CD4-positive, alpha-beta T cell (primary cell): ENCODE data around the gene NOMO2. TPM values are rescaled to one million over a fixed set of nuclear protein-coding genes. Genes with fewer than 3 reads are reported as not detected.
"Not testable (repeated sequence)": the region's sequence is repeated elsewhere in the genome, so short reads cannot be mapped to it uniquely, and the experiment has no call there.

ENCODE experiments used
- ATAC-seq: fragments of 200-7000 bp; cut with Tn5 transposase; one replicate; pipeline ENCODE4 v1.10.0; 2022; ENCODE audit warnings: mild to moderate bottlenecking; ENCODE audit not compliant: poor library complexity
- CTCF ChIA-PET: fragments of 350-600 bp; sonication (Branson Sonifier 250); formaldehyde crosslinking; loops from one replicate; lab custom pipeline; 2021; ENCODE audit warnings: antibody characterized with exemption, inconsistent platforms; lab: Charles Lee
- POLR2A ChIA-PET: fragments of 350-600 bp; sonication (Branson Sonifier 250); formaldehyde crosslinking; loops from one replicate; lab custom pipeline; 2021; ENCODE audit warnings: antibody characterized with exemption, inconsistent platforms; lab: Charles Lee
- DNase-seq, 14 experiments: peaks; one replicate each; pipeline ENCODE4 v3.0.0-alpha.2; 2013 to 2020; ENCODE audit warnings: mixed read lengths in 2 of 14
- H3K27ac ChIP-seq, 2 donors: one replicate each; pipeline versions ENCODE4 v1.5.1 to v1.7.0; 2013; ENCODE audit warnings: low read length in 2 of 2, low read depth in 1 of 2, mild to moderate bottlenecking in 1 of 2
- H3K27me3 ChIP-seq, 2 experiments: 1 replicate in 1 of 2; 2 replicates in 1 of 2; pipeline versions ENCODE4 v1.6.1 to v1.7.0; 2013; ENCODE audit warnings: low read length in 2 of 2, control low read depth in 1 of 2, mild to moderate bottlenecking in 1 of 2, moderate library complexity in 1 of 2; ENCODE audit not compliant: insufficient read depth in 2 of 2, control insufficient read depth in 1 of 2
- H3K36me3 ChIP-seq: one replicate; pipeline ENCODE4 v1.6.1; 2013; ENCODE audit warnings: low read length, control low read depth; ENCODE audit not compliant: insufficient read depth
- H3K4me1 ChIP-seq: one replicate; pipeline ENCODE4 v1.6.1; 2013; ENCODE audit warnings: low read length, control low read depth; ENCODE audit not compliant: insufficient read depth
- H3K4me3 ChIP-seq: one replicate; pipeline ENCODE4 v1.5.1; 2013; ENCODE audit warnings: mild to moderate bottlenecking, low read length, moderate library complexity
- H3K9me3 ChIP-seq, 2 experiments: 1 replicate in 1 of 2; 2 replicates in 1 of 2; pipeline versions ENCODE4 v1.6.1 to v1.7.0; 2013; ENCODE audit warnings: low read length in 2 of 2, mild to moderate bottlenecking in 2 of 2, control low read depth in 1 of 2, moderate library complexity in 1 of 2; ENCODE audit not compliant: control insufficient read depth in 1 of 2, insufficient read depth in 1 of 2
- H3K27ac Mint-ChIP-seq: one replicate; pipeline ENCODE4 v1.8.0; 2020; ENCODE audit warnings: mixed read lengths
- H3K27me3 Mint-ChIP-seq: one replicate; pipeline ENCODE4 v1.8.0; 2021; ENCODE audit warnings: mixed read lengths
- H3K36me3 Mint-ChIP-seq: one replicate; pipeline ENCODE4 v1.8.0; 2021; ENCODE audit warnings: low read depth, mixed read lengths
- H3K4me1 Mint-ChIP-seq: one replicate; pipeline ENCODE4 v1.8.0; 2021; ENCODE audit warnings: low read depth, mixed read lengths
- H3K4me3 Mint-ChIP-seq: one replicate; pipeline ENCODE4 v1.8.0; 2020; ENCODE audit warnings: mild to moderate bottlenecking, mixed read lengths
- H3K9me3 Mint-ChIP-seq: one replicate; pipeline ENCODE4 v1.8.0; 2020; ENCODE audit warnings: mixed read lengths
- intact Hi-C, 2 experiments: fragments of 100-400 bp; cut with DNase I in 1 of 2; cut with micrococcal nuclease in 1 of 2; formaldehyde crosslinking; loops; one replicate each; pipeline versions ENCODE4 v1.15.1 to v1.9.0; 2023 to 2025; cut with DNase I, micrococcal nuclease
- total RNA-seq, 174 experiments: library from RNA in 2 of 174; stranded (reverse) in 2 of 174; gene quantifications; one replicate each; pipeline ENCODE4 v1.2.3 and lab custom pipeline; 2021 to 2026

The NOMO2 gene
- total RNA-seq, 2 experiments from 2014 or later = 46.1 to 48.5 TPM

- H3K9me3 ChIP-seq, ATAC-seq, CTCF ChIA-PET, POLR2A ChIA-PET, H3K4me3 Mint-ChIP-seq, H3K27me3 Mint-ChIP-seq, intact Hi-C loops, H3K9me3 Mint-ChIP-seq, H3K4me1 Mint-ChIP-seq, H3K4me1 ChIP-seq, H3K27ac Mint-ChIP-seq, H3K27ac ChIP-seq, DNase-seq, H3K27me3 ChIP-seq, H3K4me3 ChIP-seq: not testable (repeated sequence)
- peaks cover 15% of the 10 kb centered on the region for H3K36me3 Mint-ChIP-seq
- H3K36me3 ChIP-seq = peaks cover 12% of the 10 kb centered on the region
Observed at GRCh38 chr16:18525882-18526482, 35.9 kb downstream of the NOMO2 start.

GRCh38 chr16:18522637-18523036, 39.3 kb downstream of the NOMO2 start:
- DNase-seq, H3K27ac Mint-ChIP-seq, H3K9me3 Mint-ChIP-seq, H3K27ac ChIP-seq, H3K36me3 Mint-ChIP-seq, H3K27me3 Mint-ChIP-seq, POLR2A ChIA-PET, H3K27me3 ChIP-seq, H3K9me3 ChIP-seq, H3K4me1 Mint-ChIP-seq, H3K4me3 ChIP-seq, ATAC-seq, intact Hi-C loops, H3K4me1 ChIP-seq, CTCF ChIA-PET, H3K4me3 Mint-ChIP-seq, H3K36me3 ChIP-seq: not testable (repeated sequence)

- H3K4me3 Mint-ChIP-seq, H3K4me1 Mint-ChIP-seq, CTCF ChIA-PET, DNase-seq, H3K27me3 Mint-ChIP-seq, ATAC-seq, H3K9me3 ChIP-seq, intact Hi-C loops, H3K36me3 Mint-ChIP-seq, H3K9me3 Mint-ChIP-seq, H3K4me3 ChIP-seq, H3K36me3 ChIP-seq, H3K27me3 ChIP-seq, H3K27ac Mint-ChIP-seq, H3K4me1 ChIP-seq, H3K27ac ChIP-seq, POLR2A ChIA-PET: not testable (repeated sequence)
Observed at GRCh38 chr16:18521445-18522181, 40.3 kb downstream of the NOMO2 start.

GRCh38 chr16:18518536-18519283, 43.2 kb downstream of the NOMO2 start:
- ATAC-seq, H3K27ac ChIP-seq, H3K4me3 ChIP-seq, H3K9me3 Mint-ChIP-seq, POLR2A ChIA-PET, H3K4me3 Mint-ChIP-seq, H3K4me1 Mint-ChIP-seq, DNase-seq, H3K27me3 ChIP-seq, H3K27ac Mint-ChIP-seq, H3K36me3 Mint-ChIP-seq, H3K36me3 ChIP-seq, H3K27me3 Mint-ChIP-seq, CTCF ChIA-PET, H3K4me1 ChIP-seq, intact Hi-C loops, H3K9me3 ChIP-seq: not testable (repeated sequence)

- H3K36me3 ChIP-seq, H3K4me1 Mint-ChIP-seq, H3K9me3 Mint-ChIP-seq, DNase-seq, H3K27ac ChIP-seq, H3K27me3 Mint-ChIP-seq, H3K27ac Mint-ChIP-seq, H3K4me1 ChIP-seq, H3K27me3 ChIP-seq, H3K9me3 ChIP-seq, intact Hi-C loops, H3K4me3 ChIP-seq, H3K4me3 Mint-ChIP-seq, H3K36me3 Mint-ChIP-seq, CTCF ChIA-PET, POLR2A ChIA-PET: not testable (repeated sequence)
- peak; percentile 51 for ATAC-seq
Observed at GRCh38 chr16:18498430-18498829, 63.5 kb downstream of the NOMO2 start.

GRCh38 chr16:18497032-18497431, 64.9 kb downstream of the NOMO2 start:
- H3K4me3 ChIP-seq, H3K27me3 Mint-ChIP-seq, H3K36me3 Mint-ChIP-seq, H3K4me3 Mint-ChIP-seq, H3K4me1 ChIP-seq, ATAC-seq, H3K9me3 ChIP-seq, DNase-seq, H3K27ac ChIP-seq, H3K36me3 ChIP-seq, POLR2A ChIA-PET, H3K9me3 Mint-ChIP-seq, H3K27me3 ChIP-seq, intact Hi-C loops, H3K4me1 Mint-ChIP-seq, CTCF ChIA-PET, H3K27ac Mint-ChIP-seq: not testable (repeated sequence)
